Activated CD4-positive, alpha-beta T cell treated with anti-CD3 and anti-CD28 coated beads, Interleukin-2, amount 50 U/mL, for 24 hours (primary cell): Measurements from ENCODE around the gene ZFHX3.

Source experiments
- DNase-seq, 2 donors: peaks; one replicate each; pipeline ENCODE4 v3.0.0-alpha.2; 2020; ENCODE audit warnings: low read depth in 1 of 2, low spot score in 1 of 2

Gene ZFHX3

GRCh38 chr16:72886346-72886974 is 161.5 kb downstream of the ZFHX3 start:
- no peak for DNase-seq

GRCh38 chr16:72884573-72884972 is 163.4 kb downstream of the ZFHX3 start:
- DNase-seq, result no peak

- no peak for DNase-seq
These were observed 163.9 kb downstream of the ZFHX3 start for GRCh38 chr16:72884037-72884436.

GRCh38 chr16:72879846-72880245 is 168.1 kb downstream of the ZFHX3 start:
- no peak for DNase-seq

GRCh38 chr16:72878301-72879269 is 169.3 kb downstream of the ZFHX3 start:
- no peak for DNase-seq

GRCh38 chr16:72877374-72878028 is 170.4 kb downstream of the ZFHX3 start:
- no peak for DNase-seq

GRCh38 chr16:72876981-72877373 is 171.0 kb downstream of the ZFHX3 start:
- DNase-seq, result no peak

GRCh38 chr16:72876221-72876620 is 171.7 kb downstream of the ZFHX3 start:
- no peak for DNase-seq

GRCh38 chr16:72875291-72876031 is 172.5 kb downstream of the ZFHX3 start:
- no peak for DNase-seq

GRCh38 chr16:72873853-72874252 is 174.1 kb downstream of the ZFHX3 start:
- no peak for DNase-seq

GRCh38 chr16:72873044-72873443 is 174.9 kb downstream of the ZFHX3 start:
- no peak for DNase-seq

GRCh38 chr16:72865835-72866234 is 182.1 kb downstream of the ZFHX3 start:
- DNase-seq, result no peak

- DNase-seq, result no peak
These were observed 182.7 kb downstream of the ZFHX3 start for GRCh38 chr16:72865258-72865657.

GRCh38 chr16:72864130-72864833 is 183.6 kb downstream of the ZFHX3 start:
- DNase-seq, result no peak

GRCh38 chr16:72862090-72862489 is 185.8 kb downstream of the ZFHX3 start:
- DNase-seq, result no peak

- no peak for DNase-seq
These were observed 187.0 kb downstream of the ZFHX3 start for GRCh38 chr16:72860726-72861562.

GRCh38 chr16:72859581-72859980 is 188.3 kb downstream of the ZFHX3 start:
- DNase-seq, result no peak

GRCh38 chr16:72858665-72859493 is 189.0 kb downstream of the ZFHX3 start:
- no peak for DNase-seq
